ENCODE data around the gene IFNAR1.

The IFNAR1 gene
- 61.3 to 76.4 reads per million in 2 donors for total RNA-seq

- peak; percentile 99 for DNase-seq
Observed at GRCh38 chr21:33324291-33325221, at the start of gene IFNAR1. Gene IFNAR1 (plus strand): TSS chr21:33324970. CDS start chr21:33325056, 86 bp downstream.

GRCh38 chr21:33278721-33279120 lies 46.0 kb upstream of the IFNAR1 start:
- no peak for DNase-seq

- DNase-seq: no peak
Observed at GRCh38 chr21:33279330-33279820, 45.4 kb upstream of the IFNAR1 start.

DNA sequence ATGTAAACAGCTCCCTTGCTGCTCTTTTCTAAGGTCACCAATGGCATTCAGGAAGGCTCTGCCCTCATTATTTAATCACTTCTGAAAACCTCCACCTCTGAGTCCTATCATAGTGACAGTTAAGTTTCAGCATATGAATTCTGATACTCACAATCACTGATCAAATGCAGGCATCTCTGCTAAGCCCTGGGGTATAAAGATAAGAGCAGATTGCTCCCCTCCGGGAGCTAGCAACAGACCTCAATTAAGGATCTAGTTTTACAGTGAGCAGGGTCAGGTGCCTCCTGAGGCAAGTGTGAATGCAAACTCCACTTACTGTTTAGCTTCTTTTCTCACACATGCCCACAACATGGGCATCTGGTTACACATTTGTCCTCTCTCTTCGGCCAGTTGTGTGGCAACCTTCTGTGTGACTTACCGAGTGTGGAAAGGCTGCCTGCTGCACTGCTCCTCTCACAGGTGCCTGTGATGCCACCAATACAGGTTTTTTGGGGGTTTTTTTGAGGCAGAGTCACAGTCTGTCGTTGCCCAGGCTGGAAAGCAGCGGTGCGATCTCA lies 43.6 kb upstream of the IFNAR1 start:
- no peak for DNase-seq

DNA sequence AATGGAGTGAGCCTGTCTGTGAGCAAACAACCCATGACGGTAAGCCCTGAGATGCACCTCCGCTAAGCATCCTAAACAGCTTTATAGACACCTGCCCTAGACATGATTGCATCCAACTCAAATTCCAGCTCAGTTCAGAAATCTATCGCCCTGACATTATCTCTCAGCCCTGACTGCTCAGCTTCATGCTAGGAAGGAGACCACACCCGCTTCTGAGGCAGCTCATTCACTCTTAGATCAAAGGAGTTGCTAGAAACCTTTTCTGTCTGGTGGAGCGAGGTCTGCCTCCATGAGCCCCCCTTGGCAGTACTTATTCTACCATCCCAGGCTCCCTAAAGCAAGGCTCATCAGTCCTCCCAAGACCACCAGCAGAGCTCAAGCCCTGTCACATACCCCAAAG lies 41.6 kb upstream of the IFNAR1 start:
- DNase-seq: no peak

DNA sequence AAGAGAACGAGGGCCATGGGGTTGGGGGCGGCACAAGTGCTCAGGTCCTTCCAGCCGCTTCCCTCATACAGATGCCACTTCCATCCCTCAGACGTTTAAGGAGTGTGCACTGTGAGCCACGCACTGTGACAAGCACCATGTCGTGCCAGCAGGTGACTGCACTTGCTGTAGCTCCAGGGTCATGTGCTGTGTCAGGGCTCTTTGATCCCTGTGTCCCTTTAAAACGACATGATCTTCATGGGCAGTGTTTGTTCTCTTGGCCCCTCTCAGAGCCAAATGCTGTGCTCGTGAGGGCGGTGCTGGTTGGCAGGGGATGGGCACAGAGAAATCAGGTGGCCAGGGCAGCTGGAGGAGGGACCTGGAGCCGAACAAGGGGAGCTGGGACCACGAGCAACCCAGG lies 38.7 kb upstream of the IFNAR1 start:
- DNase-seq: no peak

DNA sequence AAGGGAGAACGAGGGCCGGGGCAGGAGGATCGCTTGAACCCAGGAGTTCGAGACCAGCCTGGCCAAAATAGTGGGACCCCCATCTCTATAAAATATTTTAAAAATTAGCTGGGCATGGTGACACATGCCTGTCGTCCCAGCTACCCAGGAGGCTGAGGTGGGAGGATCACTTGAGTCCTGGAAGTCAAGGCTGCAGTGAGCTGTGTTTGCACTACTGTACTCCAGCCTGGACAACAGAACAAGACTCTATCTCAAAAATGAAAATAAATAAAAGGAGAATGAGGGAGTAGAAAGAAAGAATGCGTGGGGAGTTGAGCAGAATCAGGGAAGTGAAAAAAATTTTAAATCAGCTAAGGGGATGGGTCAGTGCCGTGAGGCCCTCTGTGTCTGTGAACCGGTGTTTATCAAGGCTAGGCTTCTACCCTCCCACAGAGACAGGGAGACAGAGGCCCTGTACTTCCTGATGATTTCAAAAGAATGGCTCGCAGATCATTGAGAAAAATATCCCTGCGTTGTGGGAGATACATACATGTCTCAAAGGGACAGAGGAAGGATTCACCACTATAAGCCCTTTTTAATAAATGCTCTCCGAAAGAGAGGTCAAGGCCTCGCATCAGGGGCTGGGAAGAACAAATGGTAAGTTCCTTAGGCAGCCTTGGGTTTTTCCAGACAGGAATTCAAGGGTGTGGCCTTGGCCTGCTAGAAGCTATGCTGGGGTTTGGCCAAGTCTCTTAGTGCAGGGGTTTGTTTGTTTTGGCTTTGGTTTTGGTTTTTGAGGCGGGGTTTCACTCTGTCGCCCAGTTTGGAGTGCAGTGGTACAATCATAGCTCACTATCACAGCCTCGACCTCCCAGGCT lies 37.9 kb upstream of the IFNAR1 start:
- DNase-seq: no peak

DNA sequence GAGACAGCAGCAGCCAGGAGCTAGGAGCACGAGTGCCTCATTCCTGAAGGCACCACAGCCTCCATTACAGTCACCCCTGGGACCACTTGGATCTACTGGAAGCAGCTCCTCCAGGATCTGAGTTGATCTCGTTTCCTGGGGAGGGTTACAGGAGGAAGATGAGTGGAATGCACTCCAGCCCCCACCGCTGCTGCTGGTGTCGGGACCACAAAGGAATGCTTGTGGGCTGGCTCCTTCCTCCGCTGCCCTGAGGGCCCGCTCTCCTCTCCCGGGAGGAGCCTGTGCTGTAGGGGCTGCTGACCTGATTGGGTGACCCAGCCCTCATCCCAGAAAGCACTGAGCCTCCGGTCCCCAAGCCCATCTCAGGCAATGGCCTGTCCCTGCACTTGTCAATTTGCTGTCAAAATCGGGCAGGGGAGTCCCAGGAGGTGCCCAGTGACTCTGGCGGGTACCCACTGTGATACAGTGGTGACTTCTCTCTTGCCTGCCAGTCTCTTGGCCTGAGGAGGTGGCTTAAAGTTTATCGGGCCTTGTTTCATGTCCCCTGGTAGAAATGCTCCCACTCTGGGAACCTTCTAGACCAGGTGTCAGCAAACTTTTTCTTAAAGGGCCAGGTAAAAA lies 35.5 kb upstream of the IFNAR1 start:
- no peak for DNase-seq

DNA sequence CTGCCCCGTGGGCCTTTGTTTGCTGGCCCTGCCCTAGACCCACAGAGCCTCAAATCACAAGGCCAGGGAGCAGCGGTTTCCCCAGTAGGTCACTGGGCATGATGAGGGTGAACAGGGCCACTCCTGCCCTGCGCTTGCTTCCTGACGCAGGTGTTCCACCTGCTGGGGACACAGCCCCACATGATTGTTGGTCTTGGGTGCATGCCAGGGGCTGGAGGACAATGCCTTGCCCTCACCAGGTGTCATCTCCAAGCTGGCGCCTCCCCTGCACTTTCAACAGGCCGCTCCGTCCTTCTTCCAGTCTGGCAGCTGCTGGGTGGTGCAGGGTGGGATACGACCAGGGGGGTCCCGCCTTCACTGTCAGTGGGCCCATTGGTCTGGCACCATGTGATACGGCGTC lies 34.3 kb upstream of the IFNAR1 start:
- no peak for DNase-seq

- DNase-seq: no peak
Observed at GRCh38 chr21:33291686-33292085, 33.1 kb upstream of the IFNAR1 start.

DNA sequence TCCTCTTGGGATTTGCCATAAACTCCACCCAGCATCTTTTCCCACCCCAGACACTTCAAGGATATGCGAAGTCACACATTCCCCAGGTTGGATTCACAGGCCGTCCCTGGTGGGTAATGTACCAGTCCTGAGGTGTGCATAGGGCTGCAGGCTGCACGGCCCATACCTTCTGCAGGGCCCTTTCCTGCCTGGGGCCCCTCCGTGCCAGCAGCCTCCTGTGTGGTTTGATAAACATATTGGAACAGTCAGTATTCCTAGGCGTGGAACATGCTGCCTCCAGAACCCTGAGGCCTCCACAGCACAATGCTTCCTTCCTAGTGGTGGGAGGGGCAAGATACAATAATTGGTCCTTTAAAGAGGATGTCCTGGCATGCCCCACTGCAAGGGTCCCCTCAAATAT lies 32.0 kb upstream of the IFNAR1 start:
- no peak for DNase-seq

DNA sequence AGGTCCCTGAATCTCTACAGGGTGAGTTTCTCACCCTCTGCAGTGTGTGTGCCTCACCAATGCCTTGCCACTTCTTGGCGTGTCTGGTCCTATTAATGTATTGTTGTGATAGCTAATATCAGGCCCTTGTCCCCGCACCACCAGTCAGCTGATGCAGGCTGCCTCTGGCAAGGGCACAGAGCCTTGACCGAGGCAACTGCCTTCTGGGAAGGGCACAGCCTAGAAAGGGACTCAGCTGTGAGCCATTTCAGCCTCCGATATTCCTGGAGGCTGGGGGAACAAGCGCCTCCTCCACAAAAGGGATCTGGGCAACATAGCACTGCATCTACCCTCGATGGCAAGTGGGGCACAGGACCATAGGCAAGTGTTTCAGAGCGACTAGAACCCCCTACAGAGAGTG lies 31.6 kb upstream of the IFNAR1 start:
- no peak for DNase-seq

- DNase-seq: no peak
Observed at GRCh38 chr21:33293811-33294216, 31.0 kb upstream of the IFNAR1 start.

GRCh38 chr21:33296156-33296555 lies 28.6 kb upstream of the IFNAR1 start:
- no peak for DNase-seq

GRCh38 chr21:33299181-33299752 lies 25.5 kb upstream of the IFNAR1 start:
- no peak for DNase-seq

DNA sequence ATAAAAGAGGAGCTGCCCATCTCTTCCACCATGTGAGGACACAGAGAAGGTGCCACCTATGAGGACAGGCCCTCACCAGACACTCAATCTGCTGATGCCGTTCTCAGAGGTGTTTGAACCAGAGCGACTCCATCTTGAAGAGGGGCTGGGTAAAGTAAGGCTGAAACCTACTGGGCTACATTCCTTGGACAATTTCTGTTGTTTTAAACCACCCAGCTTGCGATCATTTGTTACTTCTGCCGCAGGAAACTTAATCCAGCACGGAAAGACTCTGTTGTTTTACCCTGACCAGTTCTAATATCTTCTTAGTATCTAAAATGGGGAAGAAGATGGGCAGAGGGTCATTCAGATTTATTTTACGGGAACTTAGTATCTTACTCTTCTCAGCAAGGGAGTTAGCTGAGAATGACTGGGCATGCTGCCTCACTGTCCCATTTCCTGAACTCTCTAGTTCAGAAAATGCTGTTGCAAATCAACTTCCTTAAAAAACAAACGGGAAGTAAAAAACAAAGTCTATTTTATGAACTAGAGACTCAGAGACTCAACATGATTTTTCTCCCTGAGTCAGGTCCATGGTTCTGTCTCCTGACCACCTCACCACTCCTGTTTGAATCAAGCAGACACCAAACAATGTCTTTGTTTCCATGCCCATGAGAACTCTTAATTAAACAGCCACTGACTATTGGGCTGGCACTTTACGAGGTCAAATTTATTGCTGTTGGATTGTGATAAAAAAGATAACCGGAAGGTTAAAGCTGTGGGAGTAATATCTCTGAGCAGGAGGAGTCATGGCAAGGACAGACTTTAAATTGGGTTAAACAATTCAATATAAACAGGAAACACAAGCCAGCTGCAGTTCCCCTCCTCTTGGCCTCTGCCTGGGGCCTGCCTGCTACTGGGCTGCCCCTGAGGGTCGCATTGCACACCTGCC lies 23.8 kb upstream of the IFNAR1 start:
- DNase-seq: no peak

GRCh38 chr21:33301632-33302002 lies 23.2 kb upstream of the IFNAR1 start:
- DNase-seq: no peak

DNA sequence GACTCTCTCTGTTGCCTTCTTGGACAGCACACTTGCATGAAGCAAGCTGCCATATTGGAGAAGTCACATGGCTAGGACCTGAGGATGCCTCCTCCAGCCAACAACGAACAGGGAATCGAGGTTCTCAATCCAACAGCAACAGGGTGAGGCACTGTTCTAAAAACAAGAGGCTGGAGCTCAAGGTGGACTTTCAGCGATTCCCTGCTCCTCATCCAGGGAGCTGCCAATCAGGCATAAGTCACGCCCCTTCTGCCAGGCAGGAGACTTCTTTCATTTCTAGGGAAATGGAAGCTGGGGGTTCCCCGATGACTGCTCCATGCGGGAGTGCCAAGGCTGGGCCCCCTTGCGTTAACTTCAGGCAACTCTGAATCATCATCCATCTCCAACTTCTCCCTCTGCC lies 22.7 kb upstream of the IFNAR1 start:
- no peak for DNase-seq

- DNase-seq: no peak
Observed at GRCh38 chr21:33302796-33303195, 22.0 kb upstream of the IFNAR1 start.

GRCh38 chr21:33305344-33305671 lies 19.5 kb upstream of the IFNAR1 start:
- DNase-seq: no peak

DNA sequence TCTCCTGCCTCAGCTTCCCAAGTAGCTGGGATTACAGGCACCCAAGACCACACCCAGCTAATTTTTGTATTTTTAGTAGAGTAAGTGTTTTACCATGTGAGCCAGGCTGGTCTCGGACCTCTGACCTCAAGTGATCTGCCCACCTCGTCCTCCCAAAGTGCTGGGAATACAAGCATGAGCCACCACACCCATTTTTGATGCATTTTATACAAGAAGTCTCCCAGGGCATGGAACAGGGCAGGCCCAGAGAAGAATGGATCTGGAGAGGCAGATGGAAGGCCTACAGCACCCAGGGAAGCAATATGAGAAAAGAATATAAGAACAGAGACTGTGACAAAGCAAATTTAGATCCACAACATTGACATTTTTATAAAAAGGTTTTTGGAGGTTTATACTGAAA lies 18.8 kb upstream of the IFNAR1 start:
- no peak for DNase-seq
